Measurements from ENCODE around the gene TBL1XR1. TPM values are rescaled to one million over a fixed set of nuclear protein-coding genes. Genes with fewer than 3 reads are reported as not detected.

Gene TBL1XR1
- total and polyA plus RNA-seq, 2 of the 13 experiments (the other 11 are each of a cell fraction or from before 2014, with no cell fraction given): 57.7 to 62.5 TPM

DNA sequence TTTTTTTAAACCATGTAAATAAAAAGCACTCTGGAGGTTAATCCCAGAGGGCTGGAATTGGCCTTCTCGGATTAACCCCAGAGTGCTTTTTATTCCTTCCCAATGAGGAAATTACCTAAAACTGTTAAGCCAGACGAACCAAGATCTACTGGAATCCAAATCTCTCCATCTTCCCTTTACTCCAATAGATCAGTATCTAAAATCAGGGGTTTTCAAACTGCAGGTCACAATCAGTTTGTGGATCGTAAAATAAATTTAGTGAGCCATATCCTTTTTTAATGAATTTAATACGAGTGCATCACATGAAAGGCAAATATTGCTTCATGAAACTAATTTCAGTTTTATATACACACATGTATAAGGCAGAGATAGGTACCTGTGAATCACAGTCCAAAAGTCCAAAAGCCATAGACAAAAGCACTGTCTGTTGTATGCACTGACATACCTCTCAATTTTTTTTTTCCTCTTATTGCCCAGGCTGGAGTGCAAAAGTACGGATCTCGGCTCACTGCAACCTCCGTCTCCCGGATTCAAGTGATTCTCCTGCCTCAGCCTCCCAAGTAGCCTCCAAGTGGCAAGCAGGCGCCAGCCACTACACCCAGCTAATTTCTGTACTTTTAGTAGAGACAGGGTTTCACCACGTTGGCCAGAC lies 61.3 kb downstream of the TBL1XR1 start (continued):
- TF ChIP-seq ZMYM3 (CRISPR knock-in tag; IDR thresholded peaks at IDR 0.05) (peak; percentile 92), SP2 (CRISPR knock-in tag; IDR thresholded peaks at IDR 0.05) (no peak), PHF20 (CRISPR knock-in tag; IDR thresholded peaks at IDR 0.05) (no peak), ZBTB42 (CRISPR knock-in tag; IDR thresholded peaks at IDR 0.05) (no peak), ISL2 (CRISPR knock-in tag; IDR thresholded peaks at IDR 0.05) (0 out of 2 replicates have a peak, but pooled peaks have one; percentile 34), NFE2 (CRISPR knock-in tag; IDR thresholded peaks at IDR 0.05) (no peak), ZNF224 (CRISPR knock-in tag; IDR thresholded peaks at IDR 0.05) (no peak), CCDC6 (CRISPR knock-in tag; IDR thresholded peaks at IDR 0.05) (0 out of 2 replicates have a peak, but pooled peaks have one; percentile 26), ZNF331 (CRISPR knock-in tag; IDR thresholded peaks at IDR 0.05) (peak; percentile 58; the same call in 1 of the 2 replicates), ZBTB8A (CRISPR knock-in tag; IDR thresholded peaks at IDR 0.05; ENCODE audit: borderline replicate concordance, low read depth) (no peak), PAF1 (CRISPR knock-in tag; IDR thresholded peaks at IDR 0.05) (no peak), ZNF460 (CRISPR knock-in tag; IDR thresholded peaks at IDR 0.05; ENCODE audit: borderline replicate concordance) (no peak), SOX6 (IDR thresholded peaks at IDR 0.05) (no peak), SOX6 (CRISPR knock-in tag; IDR thresholded peaks at IDR 0.05) (peak; percentile 55), CEBPG (CRISPR knock-in tag; IDR thresholded peaks at IDR 0.05) (peak; percentile 60), POLR2AphosphoS2 (IDR thresholded peaks at IDR 0.05; ENCODE audit: low read depth, low read length) (no peak)
- TF ChIP-seq, protein P1, sequence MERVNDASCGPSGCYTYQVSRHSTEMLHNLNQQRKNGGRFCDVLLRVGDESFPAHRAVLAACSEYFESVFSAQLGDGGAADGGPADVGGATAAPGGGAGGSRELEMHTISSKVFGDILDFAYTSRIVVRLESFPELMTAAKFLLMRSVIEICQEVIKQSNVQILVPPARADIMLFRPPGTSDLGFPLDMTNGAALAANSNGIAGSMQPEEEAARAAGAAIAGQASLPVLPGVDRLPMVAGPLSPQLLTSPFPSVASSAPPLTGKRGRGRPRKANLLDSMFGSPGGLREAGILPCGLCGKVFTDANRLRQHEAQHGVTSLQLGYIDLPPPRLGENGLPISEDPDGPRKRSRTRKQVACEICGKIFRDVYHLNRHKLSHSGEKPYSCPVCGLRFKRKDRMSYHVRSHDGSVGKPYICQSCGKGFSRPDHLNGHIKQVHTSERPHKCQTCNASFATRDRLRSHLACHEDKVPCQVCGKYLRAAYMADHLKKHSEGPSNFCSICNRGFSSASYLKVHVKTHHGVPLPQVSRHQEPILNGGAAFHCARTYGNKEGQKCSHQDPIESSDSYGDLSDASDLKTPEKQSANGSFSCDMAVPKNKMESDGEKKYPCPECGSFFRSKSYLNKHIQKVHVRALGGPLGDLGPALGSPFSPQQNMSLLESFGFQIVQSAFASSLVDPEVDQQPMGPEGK (CRISPR knock-in tag; IDR thresholded peaks at IDR 0.05): no peak
- TF ChIP-seq, protein P2, sequence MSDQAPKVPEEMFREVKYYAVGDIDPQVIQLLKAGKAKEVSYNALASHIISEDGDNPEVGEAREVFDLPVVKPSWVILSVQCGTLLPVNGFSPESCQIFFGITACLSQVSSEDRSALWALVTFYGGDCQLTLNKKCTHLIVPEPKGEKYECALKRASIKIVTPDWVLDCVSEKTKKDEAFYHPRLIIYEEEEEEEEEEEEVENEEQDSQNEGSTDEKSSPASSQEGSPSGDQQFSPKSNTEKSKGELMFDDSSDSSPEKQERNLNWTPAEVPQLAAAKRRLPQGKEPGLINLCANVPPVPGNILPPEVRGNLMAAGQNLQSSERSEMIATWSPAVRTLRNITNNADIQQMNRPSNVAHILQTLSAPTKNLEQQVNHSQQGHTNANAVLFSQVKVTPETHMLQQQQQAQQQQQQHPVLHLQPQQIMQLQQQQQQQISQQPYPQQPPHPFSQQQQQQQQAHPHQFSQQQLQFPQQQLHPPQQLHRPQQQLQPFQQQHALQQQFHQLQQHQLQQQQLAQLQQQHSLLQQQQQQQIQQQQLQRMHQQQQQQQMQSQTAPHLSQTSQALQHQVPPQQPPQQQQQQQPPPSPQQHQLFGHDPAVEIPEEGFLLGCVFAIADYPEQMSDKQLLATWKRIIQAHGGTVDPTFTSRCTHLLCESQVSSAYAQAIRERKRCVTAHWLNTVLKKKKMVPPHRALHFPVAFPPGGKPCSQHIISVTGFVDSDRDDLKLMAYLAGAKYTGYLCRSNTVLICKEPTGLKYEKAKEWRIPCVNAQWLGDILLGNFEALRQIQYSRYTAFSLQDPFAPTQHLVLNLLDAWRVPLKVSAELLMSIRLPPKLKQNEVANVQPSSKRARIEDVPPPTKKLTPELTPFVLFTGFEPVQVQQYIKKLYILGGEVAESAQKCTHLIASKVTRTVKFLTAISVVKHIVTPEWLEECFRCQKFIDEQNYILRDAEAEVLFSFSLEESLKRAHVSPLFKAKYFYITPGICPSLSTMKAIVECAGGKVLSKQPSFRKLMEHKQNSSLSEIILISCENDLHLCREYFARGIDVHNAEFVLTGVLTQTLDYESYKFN (CRISPR knock-in tag; conservative IDR thresholded peaks at IDR 0.05): peak; percentile 49
- TF ChIP-seq, protein P3, sequence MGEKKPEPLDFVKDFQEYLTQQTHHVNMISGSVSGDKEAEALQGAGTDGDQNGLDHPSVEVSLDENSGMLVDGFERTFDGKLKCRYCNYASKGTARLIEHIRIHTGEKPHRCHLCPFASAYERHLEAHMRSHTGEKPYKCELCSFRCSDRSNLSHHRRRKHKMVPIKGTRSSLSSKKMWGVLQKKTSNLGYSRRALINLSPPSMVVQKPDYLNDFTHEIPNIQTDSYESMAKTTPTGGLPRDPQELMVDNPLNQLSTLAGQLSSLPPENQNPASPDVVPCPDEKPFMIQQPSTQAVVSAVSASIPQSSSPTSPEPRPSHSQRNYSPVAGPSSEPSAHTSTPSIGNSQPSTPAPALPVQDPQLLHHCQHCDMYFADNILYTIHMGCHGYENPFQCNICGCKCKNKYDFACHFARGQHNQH (CRISPR knock-in tag; IDR thresholded peaks at IDR 0.05): no peak
- TF ChIP-seq, protein P4, sequence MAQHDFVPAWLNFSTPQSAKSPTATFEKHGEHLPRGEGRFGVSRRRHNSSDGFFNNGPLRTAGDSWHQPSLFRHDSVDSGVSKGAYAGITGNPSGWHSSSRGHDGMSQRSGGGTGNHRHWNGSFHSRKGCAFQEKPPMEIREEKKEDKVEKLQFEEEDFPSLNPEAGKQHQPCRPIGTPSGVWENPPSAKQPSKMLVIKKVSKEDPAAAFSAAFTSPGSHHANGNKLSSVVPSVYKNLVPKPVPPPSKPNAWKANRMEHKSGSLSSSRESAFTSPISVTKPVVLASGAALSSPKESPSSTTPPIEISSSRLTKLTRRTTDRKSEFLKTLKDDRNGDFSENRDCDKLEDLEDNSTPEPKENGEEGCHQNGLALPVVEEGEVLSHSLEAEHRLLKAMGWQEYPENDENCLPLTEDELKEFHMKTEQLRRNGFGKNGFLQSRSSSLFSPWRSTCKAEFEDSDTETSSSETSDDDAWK (CRISPR knock-in tag; IDR thresholded peaks at IDR 0.05): no peak
- TF ChIP-seq, protein P5, sequence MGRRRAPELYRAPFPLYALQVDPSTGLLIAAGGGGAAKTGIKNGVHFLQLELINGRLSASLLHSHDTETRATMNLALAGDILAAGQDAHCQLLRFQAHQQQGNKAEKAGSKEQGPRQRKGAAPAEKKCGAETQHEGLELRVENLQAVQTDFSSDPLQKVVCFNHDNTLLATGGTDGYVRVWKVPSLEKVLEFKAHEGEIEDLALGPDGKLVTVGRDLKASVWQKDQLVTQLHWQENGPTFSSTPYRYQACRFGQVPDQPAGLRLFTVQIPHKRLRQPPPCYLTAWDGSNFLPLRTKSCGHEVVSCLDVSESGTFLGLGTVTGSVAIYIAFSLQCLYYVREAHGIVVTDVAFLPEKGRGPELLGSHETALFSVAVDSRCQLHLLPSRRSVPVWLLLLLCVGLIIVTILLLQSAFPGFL (CRISPR knock-in tag; IDR thresholded peaks at IDR 0.05): no peak
